Measurements from ENCODE around the gene ZMYND8.

GRCh38 chr20:47281376-47281775 is 75.1 kb downstream of the ZMYND8 start:
- TF ChIP-seq TAF1 (IDR thresholded peaks at IDR 0.05; ENCODE audit: low read depth) (no peak), CTCF (IDR thresholded peaks at IDR 0.05; ENCODE audit: poor library complexity, severe bottlenecking) (no peak), REST (IDR thresholded peaks at IDR 0.05; ENCODE audit: borderline replicate concordance) (no peak), EZH2 (IDR thresholded peaks at IDR 0.05; ENCODE audit: borderline replicate concordance, insufficient read depth, low read length, poor library complexity, severe bottlenecking) (no peak), RAD21 (conservative IDR thresholded peaks at IDR 0.05) (no peak)
